GM12874 (cell line): Measurements from ENCODE around the gene SLC22A17.
A peak's percentile ranks its signal among the peaks of the same experiment; 100 is the strongest.

Experiments
- TF ChIP-seq, protein P1 (sequence below): IDR thresholded peaks from 2 replicates; pipeline ENCODE4 v1.5.1; 2011; ENCODE audit warnings: low read depth, mild to moderate bottlenecking, control low read depth, low read length, moderate library complexity; ENCODE audit not compliant: insufficient read depth

Gene SLC22A17

DNA sequence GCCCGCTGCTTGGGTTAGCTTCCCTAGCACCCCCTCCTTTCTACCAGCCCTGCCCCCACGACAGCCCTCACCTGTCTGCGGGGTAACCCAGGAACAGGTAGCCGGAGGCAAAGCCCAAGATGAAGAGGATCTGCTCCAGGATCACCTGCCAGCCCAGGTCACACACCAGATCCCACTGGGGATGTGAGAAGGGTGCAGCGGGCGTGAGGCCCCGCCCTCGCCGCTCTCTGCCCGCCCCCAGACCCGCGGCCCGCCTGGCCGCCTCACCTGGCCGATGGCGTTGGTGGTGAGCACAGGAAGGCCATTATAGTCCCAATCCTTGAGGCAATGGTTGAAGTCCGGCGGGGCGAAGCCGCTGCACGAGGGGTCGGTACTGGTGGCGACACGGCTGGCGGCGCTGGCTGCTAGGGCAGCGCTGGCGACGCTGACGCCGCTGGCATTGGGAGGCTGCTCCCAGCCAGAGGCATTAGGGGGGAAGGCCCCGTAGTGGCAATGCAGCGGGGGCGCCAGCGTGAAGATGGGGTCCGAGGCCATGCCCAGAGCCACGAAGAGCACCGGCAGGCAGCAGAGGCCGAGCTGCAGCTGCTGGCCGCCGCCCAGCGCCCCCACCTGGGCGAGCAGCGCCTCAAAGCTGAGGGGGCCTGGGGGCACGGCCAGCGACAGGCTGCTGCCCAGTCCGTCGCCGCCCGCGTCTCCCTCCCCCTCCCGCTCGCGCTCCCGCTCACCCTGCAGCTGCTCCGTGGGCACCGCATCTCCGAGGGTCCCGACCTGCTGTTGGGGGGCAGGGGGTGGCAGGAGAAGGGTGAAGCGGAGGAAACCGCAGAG is 794 bp downstream of the SLC22A17 start:
- TF ChIP-seq, protein P1, sequence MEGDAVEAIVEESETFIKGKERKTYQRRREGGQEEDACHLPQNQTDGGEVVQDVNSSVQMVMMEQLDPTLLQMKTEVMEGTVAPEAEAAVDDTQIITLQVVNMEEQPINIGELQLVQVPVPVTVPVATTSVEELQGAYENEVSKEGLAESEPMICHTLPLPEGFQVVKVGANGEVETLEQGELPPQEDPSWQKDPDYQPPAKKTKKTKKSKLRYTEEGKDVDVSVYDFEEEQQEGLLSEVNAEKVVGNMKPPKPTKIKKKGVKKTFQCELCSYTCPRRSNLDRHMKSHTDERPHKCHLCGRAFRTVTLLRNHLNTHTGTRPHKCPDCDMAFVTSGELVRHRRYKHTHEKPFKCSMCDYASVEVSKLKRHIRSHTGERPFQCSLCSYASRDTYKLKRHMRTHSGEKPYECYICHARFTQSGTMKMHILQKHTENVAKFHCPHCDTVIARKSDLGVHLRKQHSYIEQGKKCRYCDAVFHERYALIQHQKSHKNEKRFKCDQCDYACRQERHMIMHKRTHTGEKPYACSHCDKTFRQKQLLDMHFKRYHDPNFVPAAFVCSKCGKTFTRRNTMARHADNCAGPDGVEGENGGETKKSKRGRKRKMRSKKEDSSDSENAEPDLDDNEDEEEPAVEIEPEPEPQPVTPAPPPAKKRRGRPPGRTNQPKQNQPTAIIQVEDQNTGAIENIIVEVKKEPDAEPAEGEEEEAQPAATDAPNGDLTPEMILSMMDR = 0 out of 2 replicates have a peak, but pooled peaks have one; percentile 3

DNA sequence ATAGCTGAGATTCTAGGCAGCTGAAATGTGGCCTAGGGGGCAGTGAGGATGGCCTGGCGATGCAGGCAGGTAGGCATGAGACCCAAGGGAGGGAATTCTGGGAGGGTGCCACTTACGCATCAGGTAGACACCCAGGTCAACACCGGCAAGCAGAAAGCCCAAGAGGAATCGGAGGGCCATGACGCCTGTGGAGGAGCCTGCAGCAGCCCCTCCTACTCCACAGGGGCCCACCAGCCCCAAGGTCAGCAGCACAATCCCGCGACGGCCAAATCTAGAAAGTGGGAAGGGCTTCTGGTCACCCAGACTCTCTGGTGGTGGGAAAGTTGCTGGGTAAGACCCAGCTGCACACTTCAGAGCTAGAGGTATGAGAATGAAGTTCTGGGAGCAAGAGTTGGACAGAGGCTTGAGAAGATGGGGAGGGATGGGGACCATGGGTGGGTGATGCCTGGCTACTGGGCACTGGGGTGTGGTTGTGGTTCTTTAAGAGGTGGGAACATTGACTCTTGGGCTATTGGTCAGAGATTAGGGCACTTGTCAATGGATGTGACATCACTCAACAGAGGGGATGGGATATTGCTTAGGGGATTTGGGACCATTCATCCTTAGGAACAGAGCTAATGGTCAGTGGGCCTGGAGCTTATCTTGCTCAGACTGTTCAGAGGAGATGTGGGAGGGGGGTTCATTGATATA is 3.4 kb downstream of the SLC22A17 start:
- TF ChIP-seq, protein P1 = no peak

DNA sequence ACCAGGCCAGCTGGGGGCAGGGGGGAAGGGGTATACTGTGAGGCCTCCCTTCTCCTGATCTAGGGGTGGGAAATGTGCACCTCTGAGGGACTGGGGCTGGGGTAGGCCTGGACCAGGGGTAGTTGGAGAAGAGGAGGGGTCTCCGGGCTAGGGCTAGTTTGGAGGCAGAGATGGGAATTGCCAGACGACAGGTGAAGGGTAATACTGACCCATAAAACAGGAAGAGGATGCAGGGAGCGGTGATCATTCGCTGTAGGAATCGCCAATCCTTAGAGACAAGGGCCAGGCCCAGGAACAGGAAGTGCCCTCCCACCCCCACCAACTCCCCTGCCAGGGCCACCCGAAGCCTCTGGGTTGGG is 4.4 kb downstream of the SLC22A17 start:
- TF ChIP-seq, protein P1 = no peak

DNA sequence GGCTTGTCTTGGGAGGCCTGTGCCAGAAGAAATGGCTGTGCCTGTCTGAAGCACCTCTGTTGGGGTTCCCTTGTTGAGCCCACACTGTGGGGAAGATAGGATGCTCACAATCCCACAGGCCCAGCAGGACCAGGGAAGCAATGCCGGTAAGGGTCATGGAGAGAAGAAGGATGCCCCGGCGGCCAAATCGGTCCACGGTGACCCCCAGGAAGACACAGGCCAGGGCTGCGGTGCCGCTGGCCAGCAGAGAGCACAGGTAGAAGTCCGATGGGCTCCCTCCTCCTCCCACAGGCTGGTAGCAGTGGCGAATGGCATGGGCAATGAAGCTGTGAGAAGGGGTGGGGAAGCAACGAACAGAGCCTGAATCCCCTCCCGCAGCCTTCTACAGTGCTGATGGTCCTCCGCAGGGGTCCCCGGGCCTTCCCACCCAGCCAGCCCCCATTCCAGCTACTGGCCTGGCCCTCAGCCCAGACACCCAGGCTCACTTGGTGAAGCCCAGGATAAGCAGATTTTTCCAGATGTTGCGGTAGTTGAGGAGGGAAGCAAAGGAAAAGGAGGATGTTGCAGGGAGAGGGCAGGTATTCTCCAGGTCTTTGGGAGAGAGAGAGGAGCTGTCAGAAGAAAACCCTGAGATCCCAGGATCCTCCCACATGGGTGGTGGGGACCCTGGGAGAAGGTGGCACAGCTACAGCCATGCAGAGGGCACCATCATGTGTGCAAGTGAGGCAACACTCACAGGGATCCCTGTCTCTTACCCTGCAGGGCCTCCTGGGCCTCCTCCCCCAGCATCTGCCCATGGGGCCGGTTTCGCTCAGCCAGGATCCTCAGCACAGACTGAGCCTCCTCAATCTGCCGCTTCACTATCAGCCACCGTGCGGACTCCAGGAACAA is 5.0 kb downstream of the SLC22A17 start:
- TF ChIP-seq, protein P1 = no peak

DNA sequence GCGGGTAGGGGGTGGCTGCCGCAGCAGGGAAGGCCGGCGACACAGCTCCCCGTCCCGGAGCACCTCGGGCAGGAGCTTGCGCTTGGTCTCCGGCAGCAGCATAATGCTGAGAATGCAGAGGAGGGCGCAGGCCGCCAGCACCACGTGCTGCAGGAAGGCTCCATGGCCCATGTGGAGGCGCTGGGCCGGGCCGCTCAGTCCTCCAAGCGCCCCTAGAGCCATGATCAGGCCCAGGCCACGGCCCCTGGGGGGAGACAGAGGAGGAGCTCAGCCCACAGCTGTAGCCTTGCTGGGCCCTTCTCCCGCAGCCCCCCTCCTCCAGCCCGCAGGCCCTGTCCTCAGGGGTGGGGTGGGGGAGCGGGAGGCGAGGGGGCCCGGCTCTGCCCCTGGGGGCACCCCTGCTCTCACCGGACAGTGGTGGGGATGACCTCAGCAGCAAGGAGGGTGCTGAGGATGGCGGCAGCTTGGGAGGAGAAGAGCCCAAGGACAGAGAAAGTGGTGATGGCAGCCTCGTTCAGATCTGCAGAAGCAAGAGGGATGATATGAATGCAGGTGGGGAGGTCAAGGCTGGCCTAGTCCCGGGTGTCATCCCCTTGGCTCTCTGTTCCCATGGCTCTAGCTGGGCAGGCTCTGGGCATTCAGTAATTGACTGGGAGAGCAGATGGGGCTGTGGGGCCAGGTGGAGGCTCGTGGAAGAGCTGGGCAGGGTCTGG is 5.8 kb downstream of the SLC22A17 start:
- TF ChIP-seq, protein P1 = no peak

DNA sequence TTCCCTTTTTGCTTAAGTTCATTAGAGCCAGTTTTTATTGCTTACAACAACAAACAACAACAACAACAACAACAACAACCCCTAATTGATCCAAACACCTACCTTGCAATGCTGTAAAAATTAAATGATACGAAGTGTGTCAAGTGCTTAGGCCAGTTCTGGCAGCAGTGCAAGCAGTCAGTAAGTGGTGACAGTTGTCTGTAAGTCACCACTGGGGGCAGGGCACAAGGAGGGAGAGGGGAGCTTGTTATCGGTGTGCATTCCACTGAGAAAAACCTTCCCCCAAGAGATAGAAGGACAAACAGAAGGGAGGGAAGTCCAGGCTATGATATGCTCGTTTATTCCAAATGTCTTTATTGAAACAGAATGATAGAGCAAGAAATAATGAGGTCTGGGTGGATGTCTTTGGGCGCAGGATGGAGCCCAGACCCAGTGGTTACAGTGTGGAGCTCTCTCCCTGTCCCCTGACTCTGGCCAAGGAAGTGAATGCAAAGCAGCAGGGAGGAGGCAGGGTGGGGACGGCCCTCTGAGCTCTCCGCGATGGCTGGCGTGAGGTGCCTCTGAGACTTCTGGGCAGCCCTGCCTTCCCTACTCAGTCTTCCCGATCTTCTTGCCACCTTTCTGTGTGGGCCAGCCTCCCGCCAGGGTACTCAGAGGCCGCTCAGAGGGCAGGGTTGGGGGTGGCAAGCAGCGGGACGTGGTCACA is 6.5 kb downstream of the SLC22A17 start:
- TF ChIP-seq, protein P1 = no peak
